AG09309 (cell line): ENCODE data around the gene LRP1B.

Source experiments
- DNase-seq: peaks from one replicate; pipeline ENCODE4 v3.0.0-alpha.2; 2010; ENCODE audit warnings: low read depth
- H3K4me3 ChIP-seq: 2 replicates; pipeline ENCODE4 v1.5.1; 2011; ENCODE audit warnings: mild to moderate bottlenecking, low read depth, low read length, moderate library complexity; ENCODE audit not compliant: control insufficient read depth
- TF ChIP-seq, protein P1 (sequence below): IDR thresholded peaks from 2 replicates; pipeline ENCODE4 v1.5.1; 2011; ENCODE audit warnings: mild to moderate bottlenecking, low read depth, low read length, inconsistent platforms; ENCODE audit not compliant: insufficient read depth, control insufficient read depth; ENCODE audit errors: missing control alignments

The LRP1B gene

DNA sequence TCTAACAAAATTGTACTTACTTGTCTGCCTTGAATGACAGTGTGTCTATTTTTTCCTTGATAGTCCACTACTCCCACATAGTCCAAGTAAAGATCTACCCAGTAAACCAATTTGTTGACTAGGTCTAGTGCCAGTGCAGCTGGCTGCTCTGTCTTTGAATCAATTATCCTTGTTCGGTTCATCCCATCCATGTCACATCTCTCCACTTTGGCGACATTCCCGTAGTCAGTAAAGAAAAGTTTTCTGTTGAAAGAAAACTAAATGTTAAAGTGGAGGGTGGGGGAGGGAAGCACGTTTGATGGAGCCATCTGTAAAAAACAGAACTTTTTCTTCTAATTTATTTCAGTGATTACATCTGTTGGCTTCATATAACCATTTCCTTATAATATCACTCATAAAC lies 1068.8 kb downstream of the LRP1B start:
- no peak for DNase-seq
- TF ChIP-seq, protein P1, sequence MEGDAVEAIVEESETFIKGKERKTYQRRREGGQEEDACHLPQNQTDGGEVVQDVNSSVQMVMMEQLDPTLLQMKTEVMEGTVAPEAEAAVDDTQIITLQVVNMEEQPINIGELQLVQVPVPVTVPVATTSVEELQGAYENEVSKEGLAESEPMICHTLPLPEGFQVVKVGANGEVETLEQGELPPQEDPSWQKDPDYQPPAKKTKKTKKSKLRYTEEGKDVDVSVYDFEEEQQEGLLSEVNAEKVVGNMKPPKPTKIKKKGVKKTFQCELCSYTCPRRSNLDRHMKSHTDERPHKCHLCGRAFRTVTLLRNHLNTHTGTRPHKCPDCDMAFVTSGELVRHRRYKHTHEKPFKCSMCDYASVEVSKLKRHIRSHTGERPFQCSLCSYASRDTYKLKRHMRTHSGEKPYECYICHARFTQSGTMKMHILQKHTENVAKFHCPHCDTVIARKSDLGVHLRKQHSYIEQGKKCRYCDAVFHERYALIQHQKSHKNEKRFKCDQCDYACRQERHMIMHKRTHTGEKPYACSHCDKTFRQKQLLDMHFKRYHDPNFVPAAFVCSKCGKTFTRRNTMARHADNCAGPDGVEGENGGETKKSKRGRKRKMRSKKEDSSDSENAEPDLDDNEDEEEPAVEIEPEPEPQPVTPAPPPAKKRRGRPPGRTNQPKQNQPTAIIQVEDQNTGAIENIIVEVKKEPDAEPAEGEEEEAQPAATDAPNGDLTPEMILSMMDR = no peak

DNA sequence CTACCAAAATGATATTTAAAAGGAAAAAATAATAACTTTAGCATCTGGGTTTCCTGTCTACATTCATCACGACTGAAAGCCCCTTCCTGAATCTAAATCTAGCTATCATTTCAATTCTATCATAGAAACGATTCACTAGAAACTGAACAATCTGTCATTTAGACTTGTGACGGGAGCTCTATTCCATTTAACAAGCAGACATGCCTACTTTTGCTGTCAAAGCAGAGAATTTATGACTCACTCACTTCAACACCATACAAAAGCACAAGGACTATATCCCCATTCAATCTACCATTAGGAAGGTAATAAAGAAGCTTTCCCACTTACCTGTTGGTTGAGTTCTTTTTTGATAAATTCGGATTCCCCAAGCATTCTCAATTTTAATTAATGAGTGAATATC lies 1072.3 kb downstream of the LRP1B start:
- no peak overlapping the region for H3K4me3 ChIP-seq
- no peak for DNase-seq
- TF ChIP-seq, protein P1 = no peak

More for the DNA sequence above, 1068.8 kb downstream of the LRP1B start:
- no peak overlapping the region for H3K4me3 ChIP-seq

DNA sequence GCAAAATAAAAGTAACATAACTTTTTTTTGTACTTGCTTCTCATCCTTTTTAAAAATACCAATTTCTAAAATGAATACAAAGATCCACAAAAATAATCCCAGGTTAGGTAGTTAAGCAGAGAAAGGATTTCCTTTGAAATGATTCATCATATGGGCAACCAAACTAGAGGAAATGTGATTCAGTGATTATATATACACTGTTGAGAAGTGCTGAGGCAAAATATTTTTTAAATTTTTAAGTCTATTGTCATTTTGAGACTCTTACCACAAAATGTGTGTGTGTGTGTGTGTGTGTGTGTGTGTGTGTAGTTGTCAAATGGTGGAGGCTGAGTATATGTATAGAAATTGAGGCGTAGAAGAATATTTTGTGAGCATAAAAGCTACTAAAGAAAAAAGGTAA lies 1075.3 kb downstream of the LRP1B start:
- DNase-seq = peak; percentile 16
- no peak overlapping the region for H3K4me3 ChIP-seq
- TF ChIP-seq, protein P1 = no peak

DNA sequence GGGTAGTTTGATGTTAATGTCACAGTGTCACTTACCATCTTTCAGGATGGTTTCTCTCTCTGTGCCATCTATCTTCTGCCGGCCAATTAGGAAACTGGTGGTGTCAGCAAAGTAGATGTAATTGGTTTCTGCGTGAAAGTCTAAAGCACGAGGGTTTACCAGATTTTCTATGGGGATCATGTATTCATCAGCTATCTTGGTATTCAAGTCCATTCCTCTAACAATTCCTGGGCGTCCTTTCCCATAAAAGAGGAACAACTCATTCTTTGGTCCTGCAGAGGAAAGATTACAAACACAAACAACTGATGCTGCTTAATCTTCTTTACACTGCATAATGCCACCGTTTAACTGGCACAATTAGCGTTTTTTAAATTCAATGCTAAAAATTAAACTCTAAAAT lies 1081.9 kb downstream of the LRP1B start:
- TF ChIP-seq, protein P1 = no peak
- no peak for DNase-seq

DNA sequence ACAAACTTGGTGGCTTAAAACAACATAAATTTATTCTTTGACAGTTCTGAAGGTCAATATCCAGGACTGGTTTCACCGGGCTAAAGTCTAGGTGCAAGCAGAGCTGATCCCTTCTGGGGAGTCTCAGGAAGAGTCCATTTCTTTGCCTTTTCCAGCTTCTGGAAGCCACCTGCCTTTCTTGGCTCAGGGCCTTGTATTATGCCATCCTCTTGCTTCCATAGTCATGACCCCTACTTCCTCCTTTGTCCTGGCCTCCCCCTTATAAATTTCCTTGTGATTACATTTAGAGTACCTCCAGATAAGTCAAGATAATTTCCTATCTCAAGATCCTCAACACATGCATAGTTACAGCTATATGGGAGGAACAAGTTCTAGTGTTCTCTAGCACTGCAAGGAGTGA lies 1089.5 kb downstream of the LRP1B start:
- TF ChIP-seq, protein P1 = no peak
- DNase-seq = no peak
- no peak overlapping the region for H3K4me3 ChIP-seq

More for the DNA sequence above, 1081.9 kb downstream of the LRP1B start:
- no peak overlapping the region for H3K4me3 ChIP-seq

DNA sequence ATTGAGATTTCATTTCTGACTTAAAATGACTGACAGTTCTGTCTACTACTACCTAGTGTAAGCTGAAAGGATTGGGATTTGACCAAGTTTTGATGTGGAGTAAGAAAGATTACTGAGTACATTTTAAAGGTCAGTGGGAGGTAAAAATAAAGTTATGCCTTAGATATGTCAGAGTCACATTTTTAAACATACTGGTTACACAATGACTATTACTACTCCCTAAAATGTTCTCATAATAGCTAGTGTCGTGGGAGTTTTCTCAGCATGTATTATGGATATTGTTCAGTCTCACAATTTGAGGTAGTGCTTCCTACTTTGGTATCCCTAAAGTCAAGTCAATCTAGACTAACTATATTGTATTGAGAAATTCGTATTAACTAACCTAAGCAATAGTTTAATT lies 1092.5 kb downstream of the LRP1B start:
- no peak for DNase-seq
- TF ChIP-seq, protein P1 = no peak
- H3K4me3 ChIP-seq = no peak overlapping the region

DNA sequence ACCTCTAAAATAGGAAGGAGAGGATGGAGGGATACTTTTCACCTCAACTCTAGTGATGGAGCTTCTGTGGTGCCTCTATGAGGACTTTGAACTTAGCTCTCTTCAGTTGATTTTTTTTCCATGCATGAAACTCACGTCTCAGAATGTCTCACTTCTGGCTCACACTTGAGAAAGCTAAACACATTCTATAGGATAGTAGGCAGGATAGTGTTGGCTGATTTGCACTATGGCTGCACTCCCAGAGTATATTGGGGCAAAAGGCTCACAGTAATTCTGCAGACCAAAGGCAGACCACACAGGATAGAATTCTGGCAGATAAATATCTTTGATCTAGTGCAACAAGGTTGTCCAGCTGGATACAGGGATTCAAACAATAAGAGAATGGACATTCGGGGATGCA lies 1093.5 kb downstream of the LRP1B start:
- no peak for DNase-seq
- TF ChIP-seq, protein P1 = no peak
- no peak overlapping the region for H3K4me3 ChIP-seq
